SK-N-SH (cell line): ENCODE results near the gene TMEM97. TPM values are rescaled to one million over a fixed set of nuclear protein-coding genes. Genes with fewer than 3 reads are reported as not detected.

Experiments
- CTCF ChIA-PET: fragments of 300-600, 350-600 bp; formaldehyde crosslinking; extraction: SDS; loops from one replicate; lab custom pipeline; 2021; lab: Yijun Ruan, JAX
- POLR2A ChIA-PET: fragments of 350-600 bp; sonication (Branson Sonifier 250); formaldehyde crosslinking; extraction: SDS; loops from one replicate; lab custom pipeline; 2020; ENCODE audit warnings: antibody characterized with exemption, inconsistent platforms; lab: Yijun Ruan, JAX
- DNase-seq: peaks from one replicate; pipeline ENCODE4 v3.0.0; 2012
- H2AFZ ChIP-seq: fragments of 200-600 bp; sonication (generic); 2 replicates; pipeline ENCODE4 v1.8.1; 2016; ENCODE audit warnings: antibody characterized with exemption, mild to moderate bottlenecking, low read depth
- H3F3A ChIP-seq: fragments of 200-600 bp; sonication (generic); replicated peaks from 2 replicates; pipeline ENCODE3; 2016; ENCODE audit warnings: antibody characterized with exemption, mild to moderate bottlenecking; ENCODE audit not compliant: insufficient read depth
- H3K27ac ChIP-seq, 2 experiments: fragments of 200-500 bp in 1 of 2; fragments of 200-600 bp in 1 of 2; sonication (Bioruptor generic) in 1 of 2; sonication (generic), shearing (Covaris generic) in 1 of 2; 2 replicates each; pipeline versions ENCODE4 v1.5.1 to v1.6.1; 2014 to 2016; ENCODE audit warnings: low read depth in 2 of 2, inconsistent platforms in 1 of 2, low read length in 1 of 2, mild to moderate bottlenecking in 1 of 2, mixed read lengths in 1 of 2
- H3K27me3 ChIP-seq: fragments of 200-600 bp; sonication (generic), shearing (Covaris generic); 2 replicates; pipeline ENCODE4 v1.6.1; 2016; ENCODE audit warnings: mixed run types; ENCODE audit not compliant: insufficient read depth
- H3K36me3 ChIP-seq, 2 experiments: fragments of 200-500 bp in 1 of 2; fragments of 200-600 bp in 1 of 2; sonication (Bioruptor generic) in 1 of 2; sonication (generic) in 1 of 2; replicated peaks in 1 of 2; 2 replicates each; pipeline versions ENCODE3 to v1.5.1; 2014 to 2016; ENCODE audit warnings: low read length in 1 of 2, mild to moderate bottlenecking in 1 of 2; ENCODE audit not compliant: insufficient read depth in 2 of 2, control insufficient read depth in 1 of 2
- H3K4me1 ChIP-seq, 2 experiments: fragments of 200-500 bp in 1 of 2; fragments of 200-600 bp in 1 of 2; sonication (Bioruptor generic) in 1 of 2; sonication (generic), shearing (Covaris generic) in 1 of 2; 2 replicates each; pipeline versions ENCODE4 v1.5.1 to v1.6.1; 2014 to 2016; ENCODE audit warnings: low read depth in 1 of 2, low read length in 1 of 2, mixed run types in 1 of 2; ENCODE audit not compliant: insufficient read depth in 2 of 2, control insufficient read depth in 1 of 2
- H3K4me2 ChIP-seq: fragments of 200-600 bp; sonication (generic), shearing (Covaris generic); 2 replicates; pipeline ENCODE4 v1.6.1; 2017; ENCODE audit warnings: mixed run types
- H3K4me3 ChIP-seq, 2 experiments: fragments of 200-500 bp in 1 of 2; fragments of 200-600 bp in 1 of 2; sonication (Bioruptor generic) in 1 of 2; sonication (generic), shearing (Covaris generic) in 1 of 2; 2 replicates each; pipeline versions ENCODE4 v1.5.1 to v1.8.1; 2014 to 2016; ENCODE audit warnings: low read depth in 2 of 2, inconsistent platforms in 1 of 2, low read length in 1 of 2, mild to moderate bottlenecking in 1 of 2, mixed read lengths in 1 of 2, moderate library complexity in 1 of 2
- H3K79me2 ChIP-seq: fragments of 200-600 bp; sonication (generic); 2 replicates; pipeline ENCODE4 v1.8.1; 2017; ENCODE audit warnings: mild to moderate bottlenecking; ENCODE audit not compliant: insufficient read depth
- H3K9ac ChIP-seq: fragments of 200-600 bp; sonication (generic); 2 replicates; pipeline ENCODE4 v1.6.1; 2017; ENCODE audit warnings: mixed run types
- H3K9me2 ChIP-seq: fragments of 200-600 bp; sonication (generic); 2 replicates; pipeline ENCODE4 v1.6.1; 2017; ENCODE audit warnings: mixed run types
- H3K9me3 ChIP-seq: fragments of 200-600 bp; sonication (generic); 2 replicates; pipeline ENCODE4 v1.6.1; 2017; ENCODE audit warnings: mixed run types, mild to moderate bottlenecking, moderate library complexity
- H4K20me1 ChIP-seq: fragments of 200-600 bp; sonication (generic); 2 replicates; pipeline ENCODE4 v1.6.1; 2017; ENCODE audit warnings: mild to moderate bottlenecking, mixed run types; ENCODE audit not compliant: insufficient read depth
- EP300 ChIP-seq, 2 experiments: IDR thresholded peaks; 2 replicates each; pipeline versions ENCODE4 v1.4.0 to v1.6.1; 2012; ENCODE audit warnings: borderline replicate concordance in 1 of 2, low read depth in 1 of 2, low read length in 1 of 2
- EZH2phosphoT487 ChIP-seq: fragments of 200-600 bp; sonication (generic); IDR thresholded peaks from 2 replicates; pipeline ENCODE4 v1.6.1; 2017; ENCODE audit warnings: low read depth, mixed run types, mild to moderate bottlenecking, antibody characterized with exemption, moderate library complexity, borderline replicate concordance
- FOSL2 ChIP-seq: IDR thresholded peaks from 2 replicates; pipeline ENCODE4 v1.4.0; 2012; ENCODE audit warnings: low read depth, mild to moderate bottlenecking, moderate library complexity, borderline replicate concordance
- MXI1 ChIP-seq: IDR thresholded peaks from 2 replicates; pipeline ENCODE4 v1.6.1; 2012; ENCODE audit warnings: mild to moderate bottlenecking, low read depth, low read length, improper control_type of control experiment
- NRF1 ChIP-seq: IDR thresholded peaks from 2 replicates; pipeline ENCODE4 v1.6.1; 2012; ENCODE audit warnings: low read depth, mild to moderate bottlenecking, low read length
- POLR2AphosphoS5 ChIP-seq: IDR thresholded peaks from 2 replicates; pipeline ENCODE4 v1.6.1; 2012; ENCODE audit warnings: low read depth, low read length
- RCOR1 ChIP-seq: fragments of 150-350 bp; IDR thresholded peaks from 2 replicates; pipeline ENCODE4 v1.6.1; 2017; ENCODE audit warnings: antibody characterized with exemption, low read length
- RFX5 ChIP-seq: IDR thresholded peaks from 2 replicates; pipeline ENCODE4 v1.6.1; 2012; ENCODE audit warnings: mild to moderate bottlenecking, improper control_type of control experiment, low read length
- SIN3A ChIP-seq: IDR thresholded peaks from 2 replicates; pipeline ENCODE4 v1.6.1; 2012; ENCODE audit warnings: low read depth, mild to moderate bottlenecking, low read length, moderate library complexity, borderline replicate concordance
- SMC3 ChIP-seq: IDR thresholded peaks from 2 replicates; pipeline ENCODE4 v1.6.1; 2012; ENCODE audit warnings: low read depth, low read length, improper control_type of control experiment
- TCF12 ChIP-seq: IDR thresholded peaks from 2 replicates; pipeline ENCODE4 v1.4.0; 2012
- TEAD4 ChIP-seq: IDR thresholded peaks from 2 replicates; pipeline ENCODE4 v1.4.0; 2012; ENCODE audit warnings: mild to moderate bottlenecking, borderline replicate concordance; ENCODE audit not compliant: insufficient read depth
- YY1 ChIP-seq: IDR thresholded peaks from 2 replicates; pipeline ENCODE4 v1.4.0; 2012; ENCODE audit warnings: low read depth, mild to moderate bottlenecking
- WGBS: methylation state at CpG from one replicate; pipeline ENCODE4 v1.1.6; 2017; ENCODE audit warnings: low lambda C conversion rate; 5-methylcytosine and 5-hydroxymethylcytosine counted together
- polyA plus RNA-seq, 3 experiments: library from polyadenylated mRNA; depleted of rRNA; stranded (reverse); fragments of >200 nt; gene quantifications; 2 replicates each; pipeline ENCODE4 v1.2.3, GENCODE V29; 2012
- TF ChIP-seq, protein P1 (sequence below): IDR thresholded peaks from 2 replicates; pipeline ENCODE4 v1.6.1; 2012; ENCODE audit warnings: mild to moderate bottlenecking, low read depth, low read length, moderate library complexity
- TF ChIP-seq, protein P2 (sequence below): fragments of 150-350 bp; IDR thresholded peaks from 2 replicates; pipeline ENCODE4 v1.6.1; 2017; ENCODE audit warnings: antibody characterized with exemption, low read length, low read depth, borderline replicate concordance
- TF ChIP-seq, protein P3 (sequence below): IDR thresholded peaks from 2 replicates; pipeline ENCODE4; 2012
- TF ChIP-seq, protein P4 (sequence below): fragments of 200-600 bp; sonication (generic); IDR thresholded peaks from 2 replicates; pipeline ENCODE4 v1.6.1; 2017; ENCODE audit warnings: antibody characterized with exemption, mild to moderate bottlenecking, moderate library complexity
- TF ChIP-seq, protein P5 (sequence below): IDR thresholded peaks from 2 replicates; pipeline ENCODE4 v1.4.0; 2012; ENCODE audit warnings: low read depth

The TMEM97 gene
- polyA plus RNA-seq, 1 of the 3 experiments (the other 2 are of a cell fraction): 8.6 TPM

DNA sequence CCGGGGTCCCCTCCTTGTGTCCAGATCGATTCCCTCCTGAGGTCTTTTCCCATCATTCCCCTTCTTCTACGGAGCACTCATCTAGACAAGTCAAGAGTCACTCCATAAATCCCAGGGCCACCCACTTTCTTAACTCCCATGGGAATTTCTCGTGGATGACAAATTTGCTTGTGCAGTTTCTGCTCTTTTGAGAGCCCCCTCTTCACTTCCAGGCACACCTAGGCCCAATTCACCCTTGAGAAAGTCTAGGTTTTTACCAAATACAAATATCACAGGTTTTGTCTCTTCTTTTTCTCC lies 38.8 kb downstream of the TMEM97 start:
- CTCF ChIA-PET: interaction anchor here (0.8 to 2.1 kb wide), 5 partner anchors 11 to 59 kb away, joined by 3 to 7 read pairs (median 5); partner anchors contain the start of genes IFT20, TNFAIP1 and VTN
- H3K4me3 ChIP-seq: peak overlapping the region; percentile 93 to 99
- WGBS: 0% methylated on average over 4 of the region's 4 CpGs

More for the DNA sequence above, 38.8 kb downstream of the TMEM97 start:
- POLR2A ChIA-PET: interaction anchor here (1.0 to 3.0 kb wide), 5 partner anchors 9 to 22 kb away, joined by 3 to 34 read pairs (median 15); partner anchors contain the start of genes IFT20, SARM1, TNFAIP1 and VTN
- TF ChIP-seq, protein P1, sequence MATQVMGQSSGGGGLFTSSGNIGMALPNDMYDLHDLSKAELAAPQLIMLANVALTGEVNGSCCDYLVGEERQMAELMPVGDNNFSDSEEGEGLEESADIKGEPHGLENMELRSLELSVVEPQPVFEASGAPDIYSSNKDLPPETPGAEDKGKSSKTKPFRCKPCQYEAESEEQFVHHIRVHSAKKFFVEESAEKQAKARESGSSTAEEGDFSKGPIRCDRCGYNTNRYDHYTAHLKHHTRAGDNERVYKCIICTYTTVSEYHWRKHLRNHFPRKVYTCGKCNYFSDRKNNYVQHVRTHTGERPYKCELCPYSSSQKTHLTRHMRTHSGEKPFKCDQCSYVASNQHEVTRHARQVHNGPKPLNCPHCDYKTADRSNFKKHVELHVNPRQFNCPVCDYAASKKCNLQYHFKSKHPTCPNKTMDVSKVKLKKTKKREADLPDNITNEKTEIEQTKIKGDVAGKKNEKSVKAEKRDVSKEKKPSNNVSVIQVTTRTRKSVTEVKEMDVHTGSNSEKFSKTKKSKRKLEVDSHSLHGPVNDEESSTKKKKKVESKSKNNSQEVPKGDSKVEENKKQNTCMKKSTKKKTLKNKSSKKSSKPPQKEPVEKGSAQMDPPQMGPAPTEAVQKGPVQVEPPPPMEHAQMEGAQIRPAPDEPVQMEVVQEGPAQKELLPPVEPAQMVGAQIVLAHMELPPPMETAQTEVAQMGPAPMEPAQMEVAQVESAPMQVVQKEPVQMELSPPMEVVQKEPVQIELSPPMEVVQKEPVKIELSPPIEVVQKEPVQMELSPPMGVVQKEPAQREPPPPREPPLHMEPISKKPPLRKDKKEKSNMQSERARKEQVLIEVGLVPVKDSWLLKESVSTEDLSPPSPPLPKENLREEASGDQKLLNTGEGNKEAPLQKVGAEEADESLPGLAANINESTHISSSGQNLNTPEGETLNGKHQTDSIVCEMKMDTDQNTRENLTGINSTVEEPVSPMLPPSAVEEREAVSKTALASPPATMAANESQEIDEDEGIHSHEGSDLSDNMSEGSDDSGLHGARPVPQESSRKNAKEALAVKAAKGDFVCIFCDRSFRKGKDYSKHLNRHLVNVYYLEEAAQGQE: no peak
- TF ChIP-seq RCOR1 (no peak), TCF12 (no peak), FOSL2 (no peak), EP300 (IDR thresholded peaks at IDR 0.05; ENCODE audit: borderline replicate concordance in 1 of 2, low read depth in 1 of 2, low read length in 1 of 2) (no peak), EZH2phosphoT487 (no peak), SMC3 (no peak), POLR2AphosphoS5 (no peak), NRF1 (no peak), TEAD4 (no peak), YY1 (no peak), SIN3A (no peak), RFX5 (no peak), MXI1 (no peak)
- TF ChIP-seq, protein P2, sequence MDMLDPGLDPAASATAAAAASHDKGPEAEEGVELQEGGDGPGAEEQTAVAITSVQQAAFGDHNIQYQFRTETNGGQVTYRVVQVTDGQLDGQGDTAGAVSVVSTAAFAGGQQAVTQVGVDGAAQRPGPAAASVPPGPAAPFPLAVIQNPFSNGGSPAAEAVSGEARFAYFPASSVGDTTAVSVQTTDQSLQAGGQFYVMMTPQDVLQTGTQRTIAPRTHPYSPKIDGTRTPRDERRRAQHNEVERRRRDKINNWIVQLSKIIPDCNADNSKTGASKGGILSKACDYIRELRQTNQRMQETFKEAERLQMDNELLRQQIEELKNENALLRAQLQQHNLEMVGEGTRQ: no peak
- TF ChIP-seq, protein P3, sequence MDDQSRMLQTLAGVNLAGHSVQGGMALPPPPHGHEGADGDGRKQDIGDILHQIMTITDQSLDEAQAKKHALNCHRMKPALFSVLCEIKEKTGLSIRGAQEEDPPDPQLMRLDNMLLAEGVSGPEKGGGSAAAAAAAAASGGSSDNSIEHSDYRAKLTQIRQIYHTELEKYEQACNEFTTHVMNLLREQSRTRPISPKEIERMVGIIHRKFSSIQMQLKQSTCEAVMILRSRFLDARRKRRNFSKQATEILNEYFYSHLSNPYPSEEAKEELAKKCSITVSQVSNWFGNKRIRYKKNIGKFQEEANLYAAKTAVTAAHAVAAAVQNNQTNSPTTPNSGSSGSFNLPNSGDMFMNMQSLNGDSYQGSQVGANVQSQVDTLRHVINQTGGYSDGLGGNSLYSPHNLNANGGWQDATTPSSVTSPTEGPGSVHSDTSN: no peak
- TF ChIP-seq, protein P4, sequence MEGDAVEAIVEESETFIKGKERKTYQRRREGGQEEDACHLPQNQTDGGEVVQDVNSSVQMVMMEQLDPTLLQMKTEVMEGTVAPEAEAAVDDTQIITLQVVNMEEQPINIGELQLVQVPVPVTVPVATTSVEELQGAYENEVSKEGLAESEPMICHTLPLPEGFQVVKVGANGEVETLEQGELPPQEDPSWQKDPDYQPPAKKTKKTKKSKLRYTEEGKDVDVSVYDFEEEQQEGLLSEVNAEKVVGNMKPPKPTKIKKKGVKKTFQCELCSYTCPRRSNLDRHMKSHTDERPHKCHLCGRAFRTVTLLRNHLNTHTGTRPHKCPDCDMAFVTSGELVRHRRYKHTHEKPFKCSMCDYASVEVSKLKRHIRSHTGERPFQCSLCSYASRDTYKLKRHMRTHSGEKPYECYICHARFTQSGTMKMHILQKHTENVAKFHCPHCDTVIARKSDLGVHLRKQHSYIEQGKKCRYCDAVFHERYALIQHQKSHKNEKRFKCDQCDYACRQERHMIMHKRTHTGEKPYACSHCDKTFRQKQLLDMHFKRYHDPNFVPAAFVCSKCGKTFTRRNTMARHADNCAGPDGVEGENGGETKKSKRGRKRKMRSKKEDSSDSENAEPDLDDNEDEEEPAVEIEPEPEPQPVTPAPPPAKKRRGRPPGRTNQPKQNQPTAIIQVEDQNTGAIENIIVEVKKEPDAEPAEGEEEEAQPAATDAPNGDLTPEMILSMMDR: no peak
- TF ChIP-seq, protein P5, sequence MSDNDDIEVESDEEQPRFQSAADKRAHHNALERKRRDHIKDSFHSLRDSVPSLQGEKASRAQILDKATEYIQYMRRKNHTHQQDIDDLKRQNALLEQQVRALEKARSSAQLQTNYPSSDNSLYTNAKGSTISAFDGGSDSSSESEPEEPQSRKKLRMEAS: no peak
- H3K27ac ChIP-seq: peak overlapping the region; percentile 34 to 69; a peak in 2 of 4 replicates
- H2AFZ ChIP-seq: peak overlapping the region; percentile 76; the same call in 1 of the 2 replicates
- no peaks in the 10 kb centered on the region for H4K20me1 ChIP-seq
- H3K27me3 ChIP-seq: no peaks in the 10 kb centered on the region
- H3K9me3 ChIP-seq: no peaks in the 10 kb centered on the region
- H3K4me2 ChIP-seq: peak overlapping the region; percentile 94
- no peaks in the 10 kb centered on the region for H3F3A ChIP-seq
- H3K79me2 ChIP-seq: peaks cover 41% of the 10 kb centered on the region
- no peak for DNase-seq
- H3K4me1 ChIP-seq: peaks cover 14 to 15% of the 10 kb centered on the region in 2 experiments; a peak in 3 of 4 replicates
- no peaks in the 10 kb centered on the region for H3K9me2 ChIP-seq
- H3K9ac ChIP-seq: peak overlapping the region; percentile 94
- peaks cover 47% of the 10 kb centered on the region in 2 experiments for H3K36me3 ChIP-seq
